Stimulated activated CD4-positive, alpha-beta T cell treated with anti-CD3 and anti-CD28 coated beads, TNF-alpha, amount 100 ng/mL, for 24 hours (primary cell): ENCODE results near the gene GLRX5.
"Not testable (repeated sequence)": the region's sequence is repeated elsewhere in the genome, so short reads cannot be mapped to it uniquely, and the experiment has no call there.

Source experiments
- DNase-seq, 3 experiments: peaks; one replicate each; pipeline ENCODE4 v3.0.0-alpha.2; 2020; ENCODE audit warnings: low read depth in 3 of 3

Gene GLRX5

GRCh38 chr14:95498622-95499353, 36.1 kb upstream of the GLRX5 start:
- no peak for DNase-seq

- DNase-seq, result no peak
Measured at GRCh38 chr14:95499354-95499750, 35.5 kb upstream of the GLRX5 start.

DNA sequence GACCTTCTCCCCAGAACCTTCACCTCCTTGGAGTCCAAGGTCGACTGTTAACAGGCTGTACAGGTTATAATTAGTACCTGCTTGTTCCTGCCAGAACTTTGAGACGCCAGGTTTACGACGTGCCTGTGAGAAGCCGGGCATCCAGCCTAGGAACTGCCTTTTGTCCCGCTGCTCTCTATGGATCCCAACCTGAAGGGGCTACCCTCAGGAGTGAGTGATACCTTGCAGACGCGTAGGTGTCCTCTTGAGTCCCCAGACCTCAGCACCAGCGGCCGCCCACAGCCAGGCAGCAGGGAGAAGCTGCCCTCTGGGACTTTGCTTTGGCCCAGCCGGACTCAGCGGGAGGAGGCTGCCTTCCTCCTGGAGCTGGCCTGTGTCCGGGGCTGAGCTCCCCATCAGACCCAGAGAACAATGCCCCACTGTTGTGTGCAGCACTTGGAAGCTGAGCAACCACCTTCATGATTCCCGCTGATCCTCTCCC, 34.6 kb upstream of the GLRX5 start:
- no peak for DNase-seq

DNA sequence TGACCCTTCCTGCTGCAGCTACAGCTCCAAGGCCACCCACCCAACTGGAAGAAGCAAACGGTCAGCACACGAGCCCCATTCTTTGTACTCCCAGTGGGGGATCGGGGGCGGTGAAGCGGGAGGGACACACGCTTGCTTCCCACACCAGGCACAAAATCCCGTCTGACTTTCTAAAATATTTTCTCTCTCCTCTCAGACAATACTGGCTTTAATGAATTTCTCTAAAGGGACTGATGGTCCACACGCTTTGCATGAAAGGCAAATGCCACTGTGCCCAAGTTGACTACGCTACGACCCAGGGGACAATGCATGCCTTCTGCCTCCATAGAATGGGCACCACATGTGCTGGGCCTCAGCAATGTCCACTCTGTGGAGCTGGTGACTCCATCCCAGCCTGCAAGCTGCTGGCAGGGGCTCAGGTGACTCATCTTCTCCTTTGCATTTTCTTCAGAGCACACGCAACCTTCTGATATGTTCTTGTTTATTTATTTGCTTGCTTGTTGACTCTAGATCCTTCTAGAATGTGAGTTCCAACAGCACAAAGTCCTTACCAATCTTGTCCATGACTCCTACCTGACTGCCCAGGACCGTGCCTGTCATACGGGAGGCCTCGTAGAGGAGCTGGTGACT, 34.0 kb upstream of the GLRX5 start:
- no peak for DNase-seq

GRCh38 chr14:95502381-95502950, 32.4 kb upstream of the GLRX5 start:
- no peak for DNase-seq

- DNase-seq, result no peak
Measured at GRCh38 chr14:95503365-95504134, 31.3 kb upstream of the GLRX5 start.

- DNase-seq, result no peak
Measured at GRCh38 chr14:95504135-95505029, 30.5 kb upstream of the GLRX5 start.

GRCh38 chr14:95505030-95505589, 29.7 kb upstream of the GLRX5 start:
- no peak for DNase-seq

GRCh38 chr14:95507174-95507573, 27.7 kb upstream of the GLRX5 start:
- no peak for DNase-seq

GRCh38 chr14:95507701-95508103, 27.1 kb upstream of the GLRX5 start:
- DNase-seq, result no peak

DNA sequence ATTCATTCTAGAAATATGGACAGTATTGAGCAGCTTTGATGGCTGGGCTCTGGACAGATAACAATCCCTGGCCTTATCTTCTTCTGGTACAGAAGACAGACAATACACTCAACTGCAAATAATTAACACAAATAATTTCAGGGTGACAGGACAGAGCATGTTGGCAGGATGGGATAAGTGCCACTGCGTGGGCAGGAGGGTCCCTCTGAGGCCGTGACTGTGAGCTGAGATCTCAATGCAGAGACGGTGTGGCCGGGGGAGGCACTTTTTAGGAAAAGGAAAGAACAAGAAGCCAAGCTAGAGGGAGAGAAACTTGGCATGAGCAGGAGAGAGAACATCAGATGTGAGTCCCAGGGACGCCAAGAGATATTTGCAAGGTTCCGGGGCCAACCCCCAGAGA, 26.5 kb upstream of the GLRX5 start:
- no peak for DNase-seq

DNA sequence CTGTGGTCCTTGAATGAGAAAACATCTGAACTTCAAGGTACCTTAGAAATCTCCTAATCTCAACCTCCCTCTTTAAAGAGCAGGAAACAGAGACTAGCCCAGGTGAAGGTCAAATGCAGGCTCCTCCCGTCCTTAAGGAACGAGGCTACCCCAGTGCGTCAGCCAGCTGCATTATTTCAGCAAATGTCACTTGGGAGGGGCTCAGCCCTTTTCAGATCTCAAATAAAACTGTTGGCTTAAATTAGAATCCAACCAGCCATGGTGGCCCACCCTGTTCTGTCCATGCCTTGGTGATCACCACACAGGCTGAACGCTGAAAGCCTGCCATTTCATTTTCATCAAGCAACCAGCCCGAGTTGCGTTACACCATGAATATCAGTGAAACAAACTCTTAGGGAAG, 25.4 kb upstream of the GLRX5 start:
- DNase-seq, result no peak

DNA sequence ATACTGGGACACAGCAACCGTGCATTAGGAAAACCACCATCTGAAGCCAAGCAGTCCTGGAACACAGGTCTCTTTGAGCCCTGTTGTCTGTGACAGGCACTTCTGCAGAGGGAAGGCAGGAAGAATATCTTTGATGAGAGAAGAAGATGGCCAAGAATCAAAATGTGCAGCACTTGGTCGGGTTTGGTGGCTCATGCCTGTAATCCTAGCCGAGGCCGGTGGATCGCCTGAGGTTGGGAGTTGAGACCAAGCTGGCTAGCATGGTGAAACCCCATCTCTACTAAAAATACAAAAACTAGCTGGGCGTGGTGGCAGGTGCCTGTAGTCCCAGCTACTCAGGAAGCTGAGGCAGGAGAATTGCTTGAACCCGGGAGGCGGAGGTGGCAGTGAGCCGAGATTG, 24.5 kb upstream of the GLRX5 start:
- not testable (repeated sequence) for DNase-seq

DNA sequence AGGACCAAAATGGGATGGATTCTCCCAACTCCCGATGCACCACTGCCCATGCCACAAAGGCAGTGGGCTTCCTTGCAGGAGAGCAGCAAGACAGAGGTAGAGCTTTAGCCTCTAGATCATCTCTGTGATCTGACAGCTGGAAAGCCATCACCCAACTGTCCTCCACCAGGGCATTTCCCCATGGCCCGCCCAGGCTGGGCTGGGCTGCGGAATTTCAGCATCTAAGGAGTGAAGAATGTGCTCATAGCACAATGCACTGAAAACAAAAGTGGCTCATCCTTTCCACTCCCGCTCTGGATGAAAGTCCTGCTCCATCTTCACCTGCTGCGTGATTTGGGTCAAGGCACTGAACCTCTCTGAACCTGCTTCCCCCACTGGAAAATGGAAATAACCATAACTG, 24.0 kb upstream of the GLRX5 start:
- no peak for DNase-seq

DNA sequence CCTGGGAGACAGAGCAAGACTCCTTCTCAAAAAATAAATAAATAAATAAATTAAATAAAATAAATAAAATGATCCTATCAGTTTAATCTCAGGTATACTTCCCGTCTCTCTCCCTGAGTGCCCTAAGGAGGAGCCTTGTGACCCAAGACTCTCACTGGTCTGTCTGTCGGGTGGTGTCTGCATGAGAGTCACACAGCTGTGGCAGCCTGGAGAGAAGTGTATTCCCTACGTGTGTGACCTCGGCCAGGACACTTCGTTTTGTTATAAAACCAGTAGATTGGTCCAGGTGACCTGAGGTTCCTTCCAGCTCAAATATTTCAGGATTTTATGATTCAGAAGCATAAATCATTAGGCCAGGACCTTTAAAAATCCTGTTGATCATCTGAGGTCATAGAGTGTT, 23.2 kb upstream of the GLRX5 start:
- DNase-seq, result no peak

DNA sequence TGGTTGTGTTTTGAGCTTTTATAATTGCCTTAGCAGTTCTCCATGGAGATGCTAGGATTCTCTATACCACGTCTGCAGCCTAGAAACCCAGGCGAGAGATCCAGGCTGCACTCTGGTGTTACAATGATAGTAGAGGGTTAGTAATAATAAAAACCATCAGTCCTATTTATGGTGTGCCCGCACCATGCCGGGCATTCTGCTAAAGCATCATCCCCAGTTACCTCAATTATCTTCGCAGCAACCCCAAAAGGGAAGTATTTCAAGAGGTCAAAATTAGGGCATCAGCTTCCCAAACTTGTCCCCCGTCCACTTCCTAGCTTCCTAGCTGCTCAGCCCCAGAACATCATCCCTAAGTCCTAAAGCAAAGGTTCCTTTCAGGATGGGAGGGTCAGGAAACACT, 21.6 kb upstream of the GLRX5 start:
- no peak for DNase-seq

GRCh38 chr14:95514131-95515079, 20.4 kb upstream of the GLRX5 start:
- DNase-seq, result no peak

DNA sequence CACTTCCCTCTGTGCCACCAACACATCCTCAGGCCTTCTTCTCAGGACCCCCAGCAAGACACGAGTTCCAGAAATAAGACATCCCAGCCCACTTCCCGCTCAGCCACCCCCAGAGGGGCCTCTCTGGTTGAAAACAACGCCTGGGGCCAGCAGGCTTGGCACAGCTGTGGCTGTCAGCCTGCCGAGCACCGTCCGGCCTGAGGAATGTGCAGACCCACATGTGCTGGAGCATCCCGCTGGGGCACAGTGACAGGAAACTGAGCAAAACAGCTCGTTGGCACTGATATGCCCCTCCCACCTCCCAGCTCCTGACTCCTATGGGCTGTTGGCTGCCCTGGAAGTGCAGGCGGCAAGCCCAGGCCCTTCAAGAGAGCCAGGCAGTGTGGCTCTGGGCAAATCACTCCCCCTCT, 19.8 kb upstream of the GLRX5 start:
- DNase-seq, result no peak

DNA sequence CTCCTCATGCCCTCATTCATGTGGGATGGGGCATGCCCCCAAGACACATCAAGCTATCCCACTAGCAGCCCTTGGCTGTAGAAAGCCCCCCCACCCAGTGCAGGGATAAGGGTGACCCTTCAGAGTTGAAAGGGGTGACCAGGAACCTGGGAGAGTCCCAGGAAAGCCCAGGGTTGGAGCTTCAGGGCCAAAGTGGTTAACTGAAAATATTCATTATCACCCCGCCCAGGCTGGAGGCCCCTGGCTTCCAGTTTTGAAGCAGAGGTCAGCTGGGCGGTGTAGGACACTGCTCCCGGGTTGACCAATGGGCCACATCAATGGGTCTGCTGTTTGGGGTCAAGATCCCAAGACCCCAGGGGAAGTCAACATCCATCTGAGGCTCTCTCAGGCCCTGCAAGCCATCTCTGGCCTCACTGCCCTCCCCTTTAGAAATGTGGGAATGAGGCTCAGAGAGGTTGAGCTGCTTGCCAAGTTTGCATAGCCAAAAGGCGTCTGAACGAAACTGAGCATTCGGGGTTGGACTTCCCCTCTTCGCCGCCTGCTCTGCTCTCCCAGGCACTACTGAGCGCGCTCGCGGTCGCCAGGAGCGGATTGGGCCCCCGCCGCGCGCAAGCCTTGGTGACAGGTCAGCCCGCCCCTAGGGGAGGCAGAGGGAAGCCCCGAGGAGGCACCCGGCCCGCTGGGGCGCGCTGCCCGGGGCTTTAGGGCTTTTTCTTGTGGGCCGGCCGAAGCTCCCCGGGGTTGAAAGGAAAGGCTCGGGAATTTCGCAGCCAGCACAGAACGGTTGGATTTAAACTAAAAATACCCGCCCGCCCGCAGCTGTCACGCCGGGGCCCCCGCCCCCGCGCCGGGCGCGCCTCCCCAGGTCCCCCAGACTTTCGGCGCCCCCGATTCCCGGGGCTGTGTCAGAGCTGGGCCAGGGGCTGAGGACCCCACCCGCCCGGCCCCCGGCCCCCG, 19.0 kb upstream of the GLRX5 start:
- peak; percentile 67 to 85 (median 72) for DNase-seq
